Amniotic stem cell (primary cell): ENCODE results near the gene ZNF664.

Experiments used
- DNase-seq: peaks from one replicate; lab custom pipeline; 2025; lab: John Stamatoyannopoulos, UW

The ZNF664 gene

GRCh38 chr12:123990511-123990910 lies 17.5 kb downstream of the ZNF664 start:
- no peak for DNase-seq

- DNase-seq: no peak
These were observed 18.4 kb downstream of the ZNF664 start for GRCh38 chr12:123991372-123991951.

DNA sequence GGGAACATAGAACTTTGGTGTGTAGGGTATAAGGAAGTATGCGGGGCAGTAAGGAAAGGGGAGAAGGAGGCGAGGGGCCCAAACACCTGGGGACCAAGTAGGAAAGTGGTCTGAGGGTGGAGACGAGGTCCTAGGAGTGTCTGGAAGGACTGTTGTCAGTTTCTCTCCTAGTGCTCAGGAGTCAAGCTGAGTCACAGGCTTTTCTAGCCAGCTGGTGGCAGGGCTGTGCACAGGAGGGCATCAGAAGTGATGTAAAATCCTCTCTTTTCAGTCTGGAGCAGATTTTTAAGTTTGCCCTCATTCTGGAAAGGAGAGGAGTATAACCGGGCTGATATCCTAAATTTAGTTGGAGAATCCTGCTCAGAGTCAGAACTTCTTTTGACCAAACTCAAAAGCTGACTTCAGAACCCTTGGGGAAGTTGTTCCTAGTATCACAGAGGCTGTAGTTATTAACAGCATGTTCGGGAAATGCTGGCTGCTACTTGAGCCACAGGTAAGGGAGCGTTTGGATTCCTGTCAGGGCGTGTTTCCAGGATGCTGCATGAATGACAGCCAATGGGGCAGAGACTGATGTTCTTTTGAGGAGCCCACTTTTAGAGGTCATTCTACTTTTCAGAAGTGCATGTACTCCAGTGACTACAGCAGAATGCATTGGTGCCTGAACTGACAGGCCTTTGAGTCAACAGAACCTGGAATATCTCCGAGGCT lies 19.3 kb downstream of the ZNF664 start:
- no peak for DNase-seq

DNA sequence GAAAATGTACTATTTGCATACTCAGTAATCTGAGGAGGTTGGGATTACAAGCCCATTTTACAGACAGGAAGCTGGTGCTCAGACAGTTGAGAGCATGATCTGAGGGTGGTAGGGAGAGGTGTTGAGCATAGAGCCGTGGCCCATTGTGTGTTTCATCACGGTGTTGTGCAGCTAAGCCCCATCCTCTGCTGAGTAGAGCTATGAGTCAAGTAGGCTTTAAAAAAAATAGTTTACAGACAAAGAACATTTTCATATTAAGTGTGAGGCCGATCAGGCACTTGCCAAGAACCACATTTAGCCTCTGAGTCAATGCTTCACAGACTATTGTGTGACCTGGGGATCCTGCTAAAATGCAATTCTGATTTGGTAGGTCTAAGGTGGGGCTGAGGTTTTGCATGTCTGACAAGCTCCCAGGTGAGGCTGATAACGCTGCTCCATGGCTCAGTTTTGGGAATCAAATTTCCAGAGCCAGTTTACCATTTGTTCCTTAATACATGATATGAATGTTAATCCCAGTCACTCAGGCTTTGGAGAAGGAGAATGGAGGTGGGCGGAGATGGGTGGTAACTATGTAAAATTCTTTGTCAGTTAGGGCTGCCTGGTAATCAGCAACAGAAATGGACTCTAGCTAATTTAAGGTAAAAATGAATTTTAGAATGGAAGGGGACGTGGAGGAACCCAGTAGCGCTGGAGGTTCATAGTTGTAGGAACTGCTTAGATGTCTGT lies 22.2 kb downstream of the ZNF664 start:
- no peak for DNase-seq

DNA sequence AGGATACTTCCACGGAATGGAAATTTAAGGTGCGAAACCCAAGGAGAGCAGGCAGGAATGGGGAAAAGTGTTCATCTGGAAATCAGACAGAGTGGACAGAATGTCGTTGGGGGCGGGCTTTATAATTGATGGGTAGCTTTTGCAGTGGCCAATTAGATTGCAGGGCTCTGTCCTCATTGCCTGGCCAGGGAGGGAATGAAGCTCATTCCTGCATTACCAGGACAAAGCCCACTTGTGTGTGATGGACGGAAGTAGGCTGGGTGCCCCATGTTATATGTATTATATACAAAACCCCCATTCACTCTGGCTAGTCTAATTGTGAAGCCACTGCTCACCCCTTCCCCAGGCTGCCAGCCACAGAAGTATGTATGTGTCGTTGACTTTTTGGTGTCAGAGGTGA lies 23.6 kb downstream of the ZNF664 start:
- DNase-seq: no peak

DNA sequence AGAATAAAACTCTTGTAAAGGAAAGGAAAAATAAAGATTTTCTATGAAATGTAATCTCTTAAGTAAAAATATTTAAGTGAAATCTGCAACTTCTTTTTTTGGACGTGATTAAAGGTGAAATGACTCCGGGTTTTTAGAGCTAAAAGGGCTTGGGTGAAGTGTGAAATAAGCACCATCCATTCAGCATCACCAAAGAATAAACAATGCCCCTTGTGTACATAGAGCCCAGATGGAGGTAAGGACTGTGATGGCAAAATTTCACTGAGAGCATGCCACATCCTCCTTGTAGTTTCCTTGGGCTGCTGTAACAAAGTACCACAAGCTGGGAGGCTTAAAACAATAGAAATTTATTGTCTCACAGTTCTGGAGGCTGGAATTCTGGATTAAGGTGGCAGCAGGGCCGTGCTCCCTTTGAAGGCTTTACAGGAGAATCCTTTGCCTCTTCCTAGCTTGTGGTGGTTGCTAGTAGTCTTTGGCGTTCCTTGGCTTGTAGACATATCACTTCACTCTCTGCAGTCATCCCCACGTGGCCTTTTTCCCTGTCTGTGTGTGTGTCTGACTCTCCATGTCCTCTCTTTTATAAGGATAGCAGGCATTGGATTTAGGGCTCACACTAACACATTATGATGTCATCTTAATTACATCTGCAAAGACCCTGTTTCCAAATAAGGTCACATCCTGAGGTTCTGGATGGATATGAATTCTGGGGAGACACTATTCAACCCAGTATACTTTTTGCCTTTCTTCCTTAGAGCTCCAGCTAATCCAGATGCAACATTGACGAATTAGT lies 24.2 kb downstream of the ZNF664 start:
- DNase-seq: no peak

DNA sequence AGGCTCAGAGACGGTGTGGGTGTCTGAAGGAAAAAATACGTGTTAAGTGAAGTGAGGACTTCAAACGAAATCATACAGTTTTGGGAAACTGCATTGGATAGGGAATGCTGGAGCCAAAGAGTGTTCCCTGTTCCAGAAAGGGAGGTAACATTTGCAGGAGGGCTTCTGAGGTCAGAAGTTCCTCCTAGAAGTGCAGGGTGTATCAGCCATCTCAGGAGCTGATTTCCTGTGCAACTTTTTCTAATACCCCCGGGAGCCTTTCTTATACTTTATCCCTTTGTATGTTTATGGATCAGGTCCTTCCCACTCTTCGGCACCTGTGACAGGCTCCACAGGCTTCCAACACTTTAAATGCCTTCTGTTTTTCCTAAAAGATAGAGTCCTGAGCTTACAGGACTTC lies 24.9 kb downstream of the ZNF664 start:
- no peak for DNase-seq

GRCh38 chr12:123998344-123998990 lies 25.5 kb downstream of the ZNF664 start:
- DNase-seq: no peak

- DNase-seq: no peak
These were observed 26.0 kb downstream of the ZNF664 start for GRCh38 chr12:123998991-123999359.

GRCh38 chr12:124000111-124000510 lies 27.1 kb downstream of the ZNF664 start:
- no peak for DNase-seq

GRCh38 chr12:124001343-124001742 lies 28.3 kb downstream of the ZNF664 start:
- DNase-seq: no peak

GRCh38 chr12:124002021-124002644 lies 29.1 kb downstream of the ZNF664 start:
- no peak for DNase-seq

- no peak for DNase-seq
These were observed 29.6 kb downstream of the ZNF664 start for GRCh38 chr12:124002654-124003053.

GRCh38 chr12:124004233-124004875 lies 31.3 kb downstream of the ZNF664 start:
- DNase-seq: no peak

GRCh38 chr12:124006085-124006845 lies 33.2 kb downstream of the ZNF664 start:
- no peak for DNase-seq

GRCh38 chr12:124006846-124007713 lies 34.1 kb downstream of the ZNF664 start:
- DNase-seq: no peak

DNA sequence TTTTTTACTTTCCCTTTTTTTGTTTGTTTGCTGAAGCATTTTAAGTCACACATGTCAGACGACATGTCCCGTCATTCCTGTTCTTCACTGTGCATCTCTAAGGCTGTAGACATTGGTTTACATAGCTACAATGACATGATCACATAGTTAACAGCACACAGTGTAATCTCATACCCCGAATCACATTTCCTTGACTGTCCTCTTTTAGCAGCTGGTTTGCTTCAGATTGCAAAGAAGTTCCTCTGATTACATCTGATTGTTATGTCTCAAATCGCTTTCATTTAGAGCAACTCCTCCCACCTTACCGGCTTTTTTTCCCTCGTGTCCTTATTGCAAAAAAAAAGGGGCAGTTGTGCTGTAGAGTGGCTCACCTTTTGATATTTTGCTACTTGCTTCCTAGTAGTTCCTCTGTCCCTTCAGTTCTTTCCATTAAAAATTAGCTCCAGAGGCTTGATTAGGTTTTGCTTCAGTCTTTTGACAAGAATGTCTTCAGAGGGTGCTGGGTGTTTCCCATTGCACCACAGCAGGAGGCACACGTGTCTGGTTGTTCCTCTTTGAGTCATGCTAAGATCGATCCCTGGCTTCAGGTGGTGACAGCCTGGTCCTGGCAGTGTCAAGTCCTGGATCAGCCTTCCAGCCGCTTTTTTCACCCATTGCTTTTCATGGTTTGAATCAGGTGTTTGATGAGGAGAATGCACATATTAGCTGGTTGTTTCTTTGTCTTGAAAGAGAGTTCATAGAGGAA lies 35.0 kb downstream of the ZNF664 start:
- DNase-seq: no peak

DNA sequence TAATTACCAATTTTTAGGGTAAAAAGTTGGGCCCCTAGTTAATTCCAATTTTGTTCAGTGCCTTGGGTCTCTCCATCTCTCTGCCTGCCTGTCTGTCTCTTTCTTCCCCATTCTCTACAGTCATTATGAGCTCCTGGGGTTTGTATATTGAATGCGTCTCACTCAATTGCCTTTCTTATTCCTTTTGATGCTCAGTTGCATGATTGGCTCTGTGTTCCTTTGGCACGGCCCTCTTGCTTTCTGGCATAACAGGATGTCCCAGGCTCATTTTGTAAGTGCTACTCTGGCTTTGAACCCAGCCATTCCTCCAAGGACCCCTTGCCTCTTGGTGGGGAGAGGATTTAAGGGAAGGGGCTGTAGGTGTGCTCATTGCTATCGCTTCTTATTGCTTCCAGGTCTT lies 35.6 kb downstream of the ZNF664 start:
- DNase-seq: no peak

DNA sequence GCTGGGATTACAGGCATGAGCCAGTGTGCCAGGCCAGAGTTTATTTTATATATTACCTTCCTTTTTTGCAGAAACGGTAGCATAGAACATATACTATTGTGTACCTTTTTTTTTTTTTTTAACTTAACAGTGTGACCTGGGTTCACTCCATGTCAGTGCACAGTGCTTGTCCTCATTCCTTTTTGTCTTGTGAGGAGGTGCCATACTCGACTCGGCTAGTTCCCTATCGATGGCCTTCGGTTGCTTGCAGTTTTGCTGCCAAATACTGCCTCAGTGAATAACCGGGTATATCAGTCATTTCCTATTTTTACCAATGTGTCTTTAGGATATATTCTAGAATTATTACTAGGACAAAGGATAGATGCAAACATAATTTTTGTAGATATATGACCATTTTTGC lies 36.8 kb downstream of the ZNF664 start:
- DNase-seq: no peak
